ENCODE measurements around the gene SLC25A30.
"Not testable (repeated sequence)": the region's sequence is repeated elsewhere in the genome, so short reads cannot be mapped to it uniquely, and the experiment has no call there.

SLC25A30 gene

DNA sequence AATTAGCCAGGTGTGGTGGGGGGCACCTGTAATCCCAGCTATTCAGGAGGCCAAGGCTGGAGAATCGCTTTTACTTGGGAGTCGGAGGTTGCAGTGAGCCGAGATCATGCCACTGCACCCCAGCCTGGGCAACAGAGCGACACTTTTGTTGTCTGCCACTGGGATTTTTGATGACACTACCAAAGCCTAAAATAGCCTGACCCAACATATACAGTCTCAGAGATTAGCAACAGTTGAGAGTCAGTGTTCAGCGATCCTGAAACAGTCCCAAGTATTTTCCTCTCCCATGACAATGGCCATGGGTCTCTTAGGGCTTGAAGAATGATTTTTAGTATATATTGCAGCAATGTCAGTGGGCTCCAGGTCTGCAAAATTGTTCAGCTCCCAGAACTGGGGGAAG lies 32.9 kb downstream of the SLC25A30 start:
- Histone ChIP-seq H3K27me3 (ENCODE audit: control insufficient read depth, insufficient read depth, low read length) (no peaks in the 10 kb centered on the region), H3K9me3 (ENCODE audit: control insufficient read depth, low read length) (no peaks in the 10 kb centered on the region), H3K9ac (ENCODE audit: low read length) (no peak overlapping the region), H3K4me1 (ENCODE audit: control insufficient read depth, insufficient read depth, low read length) (no peaks in the 10 kb centered on the region), H3K36me3 (ENCODE audit: control insufficient read depth, insufficient read depth, low read length) (no peaks in the 10 kb centered on the region), H3K4me3 (ENCODE audit: low read length) (no peak overlapping the region)

DNA sequence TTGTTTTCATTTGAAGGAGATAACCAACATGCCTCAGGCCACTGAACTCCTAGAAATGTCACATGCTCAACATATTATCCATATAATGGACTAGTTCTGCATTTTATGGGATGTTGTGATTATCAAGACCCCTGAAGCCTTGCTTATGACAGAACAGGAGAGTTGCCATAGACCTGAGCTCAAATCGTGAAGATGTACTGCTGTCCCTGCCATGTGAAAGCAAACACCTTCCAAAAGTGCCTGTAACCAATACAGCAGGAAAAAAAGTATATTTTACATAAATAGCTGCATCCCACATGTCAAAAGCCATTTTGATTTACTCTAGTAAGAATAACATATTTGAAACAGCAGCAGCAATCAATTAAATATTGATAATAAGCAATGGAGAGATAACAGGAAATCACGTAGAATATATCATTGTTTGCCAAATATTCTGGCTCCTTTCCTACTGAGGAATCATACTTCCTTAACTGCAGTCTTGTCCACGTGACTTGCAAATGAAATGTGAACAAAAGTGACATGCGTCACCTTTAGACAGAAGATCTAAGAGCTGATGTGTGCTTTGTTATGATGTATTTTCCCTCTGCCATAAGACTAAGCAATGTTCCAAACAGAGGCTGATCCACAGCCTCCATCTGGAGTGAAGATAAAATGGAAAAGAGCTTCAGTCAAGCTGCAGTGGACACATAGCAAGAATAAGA lies 33.5 kb downstream of the SLC25A30 start:
- Histone ChIP-seq H3K9ac (ENCODE audit: low read length) (no peak overlapping the region), H3K36me3 (ENCODE audit: control insufficient read depth, insufficient read depth, low read length) (no peaks in the 10 kb centered on the region), H3K27me3 (ENCODE audit: control insufficient read depth, insufficient read depth, low read length) (no peaks in the 10 kb centered on the region), H3K4me1 (ENCODE audit: control insufficient read depth, insufficient read depth, low read length) (no peaks in the 10 kb centered on the region), H3K9me3 (ENCODE audit: control insufficient read depth, low read length) (no peaks in the 10 kb centered on the region), H3K4me3 (ENCODE audit: low read length) (no peak overlapping the region)

DNA sequence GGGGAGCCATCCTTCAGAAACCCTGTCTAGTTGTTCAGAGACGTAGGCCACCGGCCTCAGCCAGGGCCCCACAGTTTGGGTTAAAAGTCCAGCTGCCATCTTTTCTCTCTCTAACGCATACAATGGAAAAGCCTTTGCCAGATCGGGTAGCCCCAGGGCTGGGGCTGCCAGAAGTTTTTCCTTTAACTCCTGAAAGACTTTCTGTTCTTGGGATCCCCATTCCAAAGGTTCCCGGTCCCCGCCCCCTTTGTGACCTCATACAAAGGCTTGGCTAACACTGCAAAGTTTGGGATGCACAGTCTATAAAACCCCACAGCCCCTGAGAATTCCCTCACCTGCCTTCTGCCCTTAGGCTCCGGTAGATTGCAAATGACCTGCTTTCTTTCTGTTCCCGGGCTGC lies 35.4 kb downstream of the SLC25A30 start:
- H3K36me3 ChIP-seq (ENCODE audit: control insufficient read depth, insufficient read depth, low read length); H3K4me1 ChIP-seq (ENCODE audit: control insufficient read depth, insufficient read depth, low read length); H3K4me3 ChIP-seq (ENCODE audit: low read length); H3K9me3 ChIP-seq (ENCODE audit: control insufficient read depth, low read length); H3K9ac ChIP-seq (ENCODE audit: low read length); H3K27me3 ChIP-seq (ENCODE audit: control insufficient read depth, insufficient read depth, low read length): not testable (repeated sequence)

DNA sequence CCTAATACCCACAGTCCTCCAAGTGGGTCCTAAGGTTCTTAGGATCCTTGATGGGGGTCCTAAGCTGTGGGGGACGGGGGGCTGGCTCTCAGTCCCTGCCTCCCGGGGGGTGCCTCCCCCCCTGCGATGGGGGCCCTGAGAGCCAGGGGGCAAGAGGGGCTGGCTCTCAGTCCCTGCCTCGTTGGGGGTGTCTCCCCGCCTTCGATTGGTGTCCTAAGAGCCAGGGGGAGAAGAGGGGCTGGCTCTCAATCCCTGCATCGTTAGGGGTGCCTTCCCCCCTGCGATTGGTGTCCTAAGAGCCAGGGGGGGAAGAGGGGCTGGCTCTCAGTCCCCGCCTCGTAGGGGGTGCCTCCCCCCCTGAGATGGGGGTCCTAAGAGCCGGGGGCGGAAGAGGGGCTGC lies 37.0 kb downstream of the SLC25A30 start:
- Histone ChIP-seq H3K9ac (ENCODE audit: low read length) (no peak overlapping the region), H3K36me3 (ENCODE audit: control insufficient read depth, insufficient read depth, low read length) (no peaks in the 10 kb centered on the region), H3K4me1 (ENCODE audit: control insufficient read depth, insufficient read depth, low read length) (no peaks in the 10 kb centered on the region), H3K9me3 (ENCODE audit: control insufficient read depth, low read length) (no peaks in the 10 kb centered on the region), H3K4me3 (ENCODE audit: low read length) (no peak overlapping the region), H3K27me3 (ENCODE audit: control insufficient read depth, insufficient read depth, low read length) (no peaks in the 10 kb centered on the region)

DNA sequence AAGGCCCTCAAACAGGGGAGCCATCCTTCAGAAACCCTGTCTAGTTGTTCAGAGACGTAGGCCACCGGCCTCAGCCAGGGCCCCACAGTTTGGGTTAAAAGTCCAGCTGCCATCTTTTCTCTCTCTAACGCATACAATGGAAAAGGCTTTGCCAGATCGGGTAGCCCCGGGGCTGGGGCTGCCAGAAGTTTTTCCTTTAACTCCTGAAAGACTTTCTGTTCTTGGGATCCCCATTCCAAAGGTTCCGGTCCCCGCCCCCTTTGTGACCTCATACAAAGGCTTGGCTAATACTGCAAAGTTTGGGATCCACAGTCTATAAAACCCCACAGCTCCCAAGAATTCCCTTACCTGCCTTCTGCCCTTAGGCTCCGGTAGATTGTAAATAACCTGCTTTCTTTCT lies 37.5 kb downstream of the SLC25A30 start:
- H3K27me3 ChIP-seq (ENCODE audit: control insufficient read depth, insufficient read depth, low read length); H3K4me1 ChIP-seq (ENCODE audit: control insufficient read depth, insufficient read depth, low read length); H3K36me3 ChIP-seq (ENCODE audit: control insufficient read depth, insufficient read depth, low read length); H3K4me3 ChIP-seq (ENCODE audit: low read length); H3K9me3 ChIP-seq (ENCODE audit: control insufficient read depth, low read length); H3K9ac ChIP-seq (ENCODE audit: low read length): not testable (repeated sequence)

DNA sequence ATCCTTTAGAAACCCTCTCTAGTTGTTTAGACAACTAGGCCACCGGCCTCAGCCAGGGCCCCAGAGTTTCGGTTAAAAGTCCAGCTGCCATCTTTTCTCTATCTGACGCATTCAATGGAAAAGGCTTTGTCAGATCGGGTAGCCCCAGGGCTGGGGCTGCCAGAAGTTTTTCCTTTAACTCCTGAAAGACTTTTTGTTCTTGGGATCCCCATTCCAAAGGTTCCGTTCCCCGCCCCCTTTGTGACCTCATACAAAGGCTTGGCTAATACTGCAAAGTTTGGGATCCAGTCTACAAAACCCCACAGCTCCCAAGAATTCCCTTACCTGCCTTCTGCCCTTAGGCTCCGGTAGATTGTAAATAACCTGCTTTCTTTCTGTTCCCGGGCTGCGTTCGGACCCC lies 38.7 kb downstream of the SLC25A30 start:
- H3K27me3 ChIP-seq (ENCODE audit: control insufficient read depth, insufficient read depth, low read length); H3K9me3 ChIP-seq (ENCODE audit: control insufficient read depth, low read length); H3K9ac ChIP-seq (ENCODE audit: low read length); H3K36me3 ChIP-seq (ENCODE audit: control insufficient read depth, insufficient read depth, low read length); H3K4me3 ChIP-seq (ENCODE audit: low read length); H3K4me1 ChIP-seq (ENCODE audit: control insufficient read depth, insufficient read depth, low read length): not testable (repeated sequence)

DNA sequence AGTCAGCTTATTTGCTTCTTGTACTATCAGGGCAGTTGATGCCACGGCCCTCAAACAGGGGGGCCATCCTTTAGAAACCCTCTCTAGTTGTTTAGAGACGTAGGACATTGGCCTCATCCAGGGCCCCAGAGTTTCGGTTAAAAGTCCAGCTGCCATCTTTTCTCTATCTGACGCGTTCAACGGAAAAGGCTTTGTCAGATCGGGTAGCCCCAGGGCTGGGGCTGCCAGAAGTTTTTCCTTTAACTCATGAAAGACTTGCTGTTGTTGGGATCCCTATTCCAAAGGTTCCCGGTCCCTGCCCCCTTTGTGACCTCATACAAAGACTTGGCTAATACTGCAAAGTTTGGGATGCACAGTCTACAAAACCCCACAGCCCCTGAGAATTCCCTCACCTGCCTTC lies 39.4 kb downstream of the SLC25A30 start:
- H3K9ac ChIP-seq (ENCODE audit: low read length); H3K9me3 ChIP-seq (ENCODE audit: control insufficient read depth, low read length); H3K36me3 ChIP-seq (ENCODE audit: control insufficient read depth, insufficient read depth, low read length); H3K4me3 ChIP-seq (ENCODE audit: low read length); H3K27me3 ChIP-seq (ENCODE audit: control insufficient read depth, insufficient read depth, low read length); H3K4me1 ChIP-seq (ENCODE audit: control insufficient read depth, insufficient read depth, low read length): not testable (repeated sequence)

DNA sequence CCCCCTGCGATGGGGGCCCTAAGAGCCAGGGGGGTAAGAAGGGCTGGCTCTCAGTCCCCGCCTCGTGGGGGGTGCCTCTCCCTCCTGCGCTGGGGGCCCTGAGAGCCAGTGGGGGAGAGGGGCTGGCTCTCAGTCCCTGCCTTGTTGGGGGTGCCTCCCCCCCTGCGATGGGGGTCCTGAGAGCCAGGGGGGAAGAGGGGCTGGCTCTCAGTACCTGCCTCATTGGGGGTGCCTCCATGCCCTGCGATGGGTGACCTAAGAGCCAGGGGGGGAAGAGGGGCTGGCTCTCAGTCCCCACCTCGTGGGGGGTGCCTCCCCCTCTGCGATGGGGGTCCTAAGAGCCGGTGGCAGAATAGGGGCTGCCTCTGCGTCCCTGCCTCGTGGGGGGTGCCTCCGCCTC lies 40.9 kb downstream of the SLC25A30 start:
- H3K9ac ChIP-seq (ENCODE audit: low read length); H3K4me3 ChIP-seq (ENCODE audit: low read length); H3K4me1 ChIP-seq (ENCODE audit: control insufficient read depth, insufficient read depth, low read length); H3K36me3 ChIP-seq (ENCODE audit: control insufficient read depth, insufficient read depth, low read length); H3K9me3 ChIP-seq (ENCODE audit: control insufficient read depth, low read length); H3K27me3 ChIP-seq (ENCODE audit: control insufficient read depth, insufficient read depth, low read length): not testable (repeated sequence)

DNA sequence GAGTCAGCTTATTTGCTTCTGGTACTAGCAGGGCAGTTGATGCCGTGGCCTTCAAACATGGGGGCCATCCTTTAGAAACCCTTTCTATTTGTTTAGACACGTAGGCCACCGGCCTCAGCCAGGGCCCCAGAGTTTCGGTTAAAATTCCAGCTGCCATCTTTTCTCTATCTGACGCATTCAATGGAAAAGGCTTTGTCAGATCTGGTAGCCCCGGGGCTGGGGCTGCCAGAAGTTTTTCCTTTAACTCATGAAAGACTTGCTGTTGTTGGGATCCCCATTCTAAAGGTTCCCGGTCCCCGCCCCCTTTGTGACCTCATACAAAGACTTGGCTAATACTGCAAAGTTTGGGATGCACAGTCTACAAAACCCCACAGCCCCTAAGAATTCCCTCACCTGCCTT lies 41.5 kb downstream of the SLC25A30 start:
- H3K9me3 ChIP-seq (ENCODE audit: control insufficient read depth, low read length); H3K4me3 ChIP-seq (ENCODE audit: low read length); H3K36me3 ChIP-seq (ENCODE audit: control insufficient read depth, insufficient read depth, low read length); H3K27me3 ChIP-seq (ENCODE audit: control insufficient read depth, insufficient read depth, low read length); H3K9ac ChIP-seq (ENCODE audit: low read length); H3K4me1 ChIP-seq (ENCODE audit: control insufficient read depth, insufficient read depth, low read length): not testable (repeated sequence)

DNA sequence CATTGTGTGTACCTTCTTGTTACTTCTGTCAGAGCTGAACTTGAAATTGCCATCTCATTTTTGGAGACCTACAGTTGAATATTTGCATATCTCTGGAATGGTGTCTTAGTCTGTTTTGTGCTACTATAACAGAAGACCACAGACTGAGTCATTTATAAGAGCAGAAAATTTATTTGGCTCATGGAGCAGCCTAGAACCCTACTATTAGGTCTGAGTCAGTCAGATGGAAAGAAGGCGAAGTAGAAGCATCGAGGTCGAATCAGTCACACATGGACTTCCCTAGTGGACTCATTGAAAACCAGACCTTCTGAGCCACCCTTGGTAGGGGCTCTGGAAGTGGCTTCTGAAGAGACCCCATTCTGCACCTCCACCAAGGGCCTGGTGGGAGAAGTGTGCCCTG lies 43.3 kb downstream of the SLC25A30 start:
- H3K4me1 ChIP-seq (ENCODE audit: control insufficient read depth, insufficient read depth, low read length), result peaks cover 14% of the 10 kb centered on the region
- no peak overlapping the region for H3K4me3 ChIP-seq (ENCODE audit: low read length)
- H3K36me3 ChIP-seq (ENCODE audit: control insufficient read depth, insufficient read depth, low read length), result no peaks in the 10 kb centered on the region
- no peaks in the 10 kb centered on the region for H3K9me3 ChIP-seq (ENCODE audit: control insufficient read depth, low read length)
- H3K9ac ChIP-seq (ENCODE audit: low read length), result no peak overlapping the region
- H3K27me3 ChIP-seq (ENCODE audit: control insufficient read depth, insufficient read depth, low read length), result no peaks in the 10 kb centered on the region

DNA sequence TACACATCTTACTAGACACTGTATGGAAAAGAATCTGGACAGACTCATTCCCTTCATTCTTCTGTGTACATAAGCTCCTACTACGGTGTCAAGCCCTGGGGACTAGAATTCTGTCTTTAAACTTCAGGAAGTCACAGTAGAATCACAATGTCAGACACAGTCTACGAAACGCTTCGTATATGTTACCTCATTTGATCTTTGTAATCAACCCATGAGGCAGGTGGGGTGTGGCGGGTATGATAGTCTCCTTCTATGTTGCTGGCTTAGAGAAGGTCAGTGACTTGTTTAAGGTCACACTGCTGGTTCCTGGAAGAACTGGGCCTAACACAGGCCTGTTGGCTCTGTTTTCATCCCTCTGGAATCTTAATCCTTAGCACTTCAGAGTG lies 45.0 kb downstream of the SLC25A30 start:
- Histone ChIP-seq H3K4me1 (ENCODE audit: control insufficient read depth, insufficient read depth, low read length) (peaks cover 18% of the 10 kb centered on the region), H3K9me3 (ENCODE audit: control insufficient read depth, low read length) (no peaks in the 10 kb centered on the region), H3K27me3 (ENCODE audit: control insufficient read depth, insufficient read depth, low read length) (no peaks in the 10 kb centered on the region), H3K9ac (ENCODE audit: low read length) (no peak overlapping the region), H3K36me3 (ENCODE audit: control insufficient read depth, insufficient read depth, low read length) (no peaks in the 10 kb centered on the region), H3K4me3 (ENCODE audit: low read length) (no peak overlapping the region)

DNA sequence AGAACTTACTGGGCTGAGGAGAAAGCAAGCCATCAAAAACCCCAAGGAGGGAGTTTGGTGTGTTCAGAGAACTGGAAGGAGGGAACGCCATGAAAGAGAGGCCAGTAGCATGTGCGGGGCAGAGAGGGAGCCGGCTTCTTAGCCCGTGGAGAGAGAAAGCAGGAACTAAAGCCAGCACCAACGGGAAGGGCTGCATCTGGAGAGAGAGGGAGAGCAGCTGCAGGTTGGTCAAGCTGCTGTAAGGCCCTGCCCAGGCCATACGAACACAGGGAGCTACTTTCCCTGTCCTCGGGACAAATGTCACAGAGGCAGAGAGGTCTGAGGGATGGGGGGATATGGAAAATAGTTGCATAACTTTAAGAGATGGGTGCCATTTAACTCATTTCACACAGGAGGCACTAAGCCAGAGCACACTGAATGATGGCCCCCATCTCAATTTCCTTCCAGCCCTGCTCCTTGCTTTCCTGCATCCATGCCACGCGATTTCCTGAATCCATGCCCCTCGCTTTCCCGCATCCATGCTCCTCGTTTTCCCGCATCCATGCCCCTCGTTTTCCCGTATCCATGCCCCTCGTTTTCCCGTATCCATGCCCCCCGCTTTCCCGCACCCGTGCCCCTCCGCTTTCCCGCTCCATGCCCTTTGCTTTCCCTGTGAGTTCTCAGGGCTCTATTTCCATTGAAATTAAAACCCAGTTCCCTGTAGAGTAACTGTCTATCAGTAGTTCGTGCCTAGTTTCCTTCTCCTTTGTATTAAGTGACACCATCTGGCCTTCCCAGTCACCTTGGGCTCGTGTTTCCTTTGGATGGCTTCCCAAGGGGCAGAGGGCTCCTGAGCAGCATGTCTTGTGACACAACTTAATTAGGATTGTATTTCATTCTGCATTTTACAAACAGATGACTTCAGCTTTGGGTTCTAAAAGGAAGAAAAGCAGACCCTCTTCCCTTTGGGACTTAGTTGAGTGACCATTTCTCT lies 45.7 kb downstream of the SLC25A30 start:
- Histone ChIP-seq H3K9me3 (ENCODE audit: control insufficient read depth, low read length) (no peaks in the 10 kb centered on the region), H3K27me3 (ENCODE audit: control insufficient read depth, insufficient read depth, low read length) (no peaks in the 10 kb centered on the region), H3K36me3 (ENCODE audit: control insufficient read depth, insufficient read depth, low read length) (no peaks in the 10 kb centered on the region), H3K9ac (ENCODE audit: low read length) (no peak overlapping the region), H3K4me1 (ENCODE audit: control insufficient read depth, insufficient read depth, low read length) (peaks cover 25% of the 10 kb centered on the region), H3K4me3 (ENCODE audit: low read length) (no peak overlapping the region)

Data from mucosa of stomach (tissue), 1 donor.